ENCODE measurements around the gene UBE2O. TPM values are rescaled to one million over a fixed set of nuclear protein-coding genes. Genes with fewer than 3 reads are reported as not detected.

Gene UBE2O
- total RNA-seq, 2 experiments from 2014 or later = 26.5 to 28.9 TPM

- POLR2A ChIA-PET = no interaction called here
- H3K27me3 Mint-ChIP-seq = no peaks in the 10 kb centered on the region
- H3K27ac Mint-ChIP-seq = no peak overlapping the region
- no peak for DNase-seq
- CTCF ChIA-PET = interaction anchor here (0.6 to 10.2 kb wide), 10 partner anchors 8 to 189 kb away, joined by 3 to 51 read pairs (median 4); no protein-coding TSS in a partner anchor
- no peaks in the 10 kb centered on the region for H3K36me3 Mint-ChIP-seq (ENCODE audit: low read depth)
- H3K4me1 Mint-ChIP-seq = peaks cover 5% of the 10 kb centered on the region
- H3K4me3 Mint-ChIP-seq = no peak overlapping the region
- no peaks in the 10 kb centered on the region for H3K9me3 Mint-ChIP-seq
Observed at GRCh38 chr17:76411247-76411646, 41.7 kb downstream of the UBE2O start.

DNA sequence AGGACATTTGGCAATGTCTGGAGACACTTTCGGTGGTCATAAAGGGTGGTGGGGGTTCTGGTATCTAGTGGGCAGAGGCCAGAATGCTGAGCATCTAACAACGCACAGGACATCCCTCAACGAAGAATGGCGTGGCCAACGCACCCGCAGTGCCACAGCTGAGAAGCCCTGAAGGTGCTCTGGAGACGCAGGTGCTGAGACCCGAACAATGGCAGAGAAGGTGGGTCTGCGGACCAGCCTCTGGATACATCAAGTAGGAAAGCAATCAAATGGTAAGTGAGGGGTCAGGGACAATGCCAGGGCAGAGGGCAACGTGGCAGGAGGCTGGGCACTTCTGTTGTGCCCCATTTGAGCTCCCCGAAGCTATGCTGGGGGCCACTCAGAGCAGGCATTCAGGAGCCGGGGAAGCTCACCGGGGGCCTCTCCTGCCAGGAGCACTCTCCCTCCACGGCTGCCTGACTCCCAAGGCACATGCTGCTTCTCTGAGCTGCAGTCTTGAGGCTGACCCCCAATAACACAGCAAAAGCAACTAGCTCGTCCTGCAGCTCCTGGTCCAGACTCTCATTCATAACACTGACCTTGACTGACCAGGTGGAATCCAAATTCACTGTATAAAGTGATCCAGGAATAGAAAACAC lies 42.5 kb downstream of the UBE2O start:
- Mint-ChIP-seq H3K27me3 (no peaks in the 10 kb centered on the region), H3K4me1 (peaks cover 5% of the 10 kb centered on the region), H3K36me3 (ENCODE audit: low read depth) (no peaks in the 10 kb centered on the region), H3K27ac (no peak overlapping the region), H3K4me3 (no peak overlapping the region), H3K9me3 (no peaks in the 10 kb centered on the region)
- ChIA-PET POLR2A (no interaction called here), CTCF (interaction anchor here (1.0 to 10.2 kb wide), 8 partner anchors 9 to 213 kb away, joined by 3 to 51 read pairs (median 5); no protein-coding TSS in a partner anchor)
- no peak for DNase-seq

DNA sequence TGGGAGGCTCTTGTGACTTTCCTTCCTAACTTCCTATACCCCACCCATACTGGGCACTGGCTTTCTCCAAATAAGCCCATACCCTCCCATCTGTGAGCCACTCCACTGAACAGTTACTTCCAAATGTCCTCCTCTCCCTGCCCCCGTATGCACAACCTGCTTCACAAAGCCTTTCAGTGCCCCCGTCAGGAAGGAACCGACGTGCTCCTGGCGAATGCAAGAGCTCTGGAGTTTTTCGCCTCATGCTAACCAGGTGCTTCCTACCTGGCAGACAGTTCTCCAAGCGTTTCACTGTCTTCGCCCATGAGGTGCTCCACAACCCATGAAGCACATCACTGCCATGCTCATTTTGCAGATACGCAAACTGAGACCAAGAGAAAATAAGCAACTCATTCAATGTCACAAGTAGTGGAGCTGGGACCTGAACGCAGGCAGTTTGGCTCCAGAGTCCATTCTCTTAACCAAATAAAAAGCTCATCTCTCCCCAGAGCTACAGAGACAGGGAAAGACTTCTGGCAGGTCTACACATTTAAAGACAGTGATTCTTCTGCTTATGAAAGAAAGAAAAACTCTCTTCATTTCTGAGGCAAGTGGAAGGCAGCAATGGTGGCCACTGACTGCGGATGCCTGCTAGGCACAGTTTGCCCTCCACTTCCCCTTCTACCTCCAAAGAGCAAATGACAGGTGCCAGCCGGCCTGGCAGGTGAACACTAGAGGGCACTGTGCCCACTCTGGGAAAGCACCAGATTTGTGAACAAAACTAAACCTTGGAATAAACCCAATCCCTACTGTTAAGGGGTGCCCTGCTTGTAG lies 44.7 kb downstream of the UBE2O start:
- H3K4me3 Mint-ChIP-seq = no peak overlapping the region
- H3K4me1 Mint-ChIP-seq = peaks cover 5% of the 10 kb centered on the region
- H3K27ac Mint-ChIP-seq = no peak overlapping the region
- H3K9me3 Mint-ChIP-seq = no peaks in the 10 kb centered on the region
- DNase-seq = peak; percentile 74
- no peaks in the 10 kb centered on the region for H3K27me3 Mint-ChIP-seq
- ChIA-PET POLR2A (no interaction called here), CTCF (interaction anchor here (0.6 to 4.0 kb wide), 19 partner anchors 8 to 118 kb away, joined by 3 to 37 read pairs (median 4); partner anchors contain the start of genes RHBDF2 and UBE2O)
- H3K36me3 Mint-ChIP-seq (ENCODE audit: low read depth) = peaks cover 12% of the 10 kb centered on the region

GRCh38 chr17:76407509-76407908 lies 45.4 kb downstream of the UBE2O start:
- no peak for DNase-seq
- Mint-ChIP-seq H3K36me3 (ENCODE audit: low read depth) (peaks cover 17% of the 10 kb centered on the region), H3K4me3 (no peak overlapping the region), H3K27ac (no peak overlapping the region), H3K9me3 (no peaks in the 10 kb centered on the region), H3K4me1 (peaks cover 5% of the 10 kb centered on the region), H3K27me3 (no peaks in the 10 kb centered on the region)
- POLR2A ChIA-PET = no interaction called here
- CTCF ChIA-PET = interaction anchor here (0.9 to 4.0 kb wide), 4 partner anchors 17 to 108 kb away, joined by 3 to 37 read pairs (median 8); no protein-coding TSS in a partner anchor

GRCh38 chr17:76405967-76406647 lies 46.8 kb downstream of the UBE2O start:
- Mint-ChIP-seq H3K4me3 (no peak overlapping the region), H3K4me1 (peaks cover 5% of the 10 kb centered on the region), H3K27ac (no peak overlapping the region), H3K27me3 (no peaks in the 10 kb centered on the region), H3K36me3 (ENCODE audit: low read depth) (peaks cover 28% of the 10 kb centered on the region), H3K9me3 (no peaks in the 10 kb centered on the region)
- ChIA-PET CTCF (interaction anchor here (1.1 to 2.3 kb wide), 3 partner anchors 8 to 107 kb away, joined by 3 to 6 read pairs (median 4); no protein-coding TSS in a partner anchor), POLR2A (no interaction called here)
- no peak for DNase-seq

DNA sequence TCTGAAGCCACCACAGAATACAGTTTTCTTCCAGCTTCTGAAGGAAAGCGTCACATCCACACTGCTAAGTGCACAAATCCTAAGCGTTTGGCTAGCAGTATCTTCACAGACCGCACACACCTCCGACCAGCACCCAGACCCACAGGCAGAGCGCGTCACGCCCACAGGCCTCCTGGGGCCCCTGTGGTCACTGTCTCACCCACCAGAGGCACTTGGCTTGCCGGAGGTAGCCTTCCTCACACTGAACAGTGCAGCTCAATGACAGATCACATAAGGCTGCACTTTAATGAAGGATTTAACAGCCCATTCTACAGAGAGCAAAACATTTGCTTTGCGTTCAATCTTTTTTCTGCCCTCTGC lies 47.4 kb downstream of the UBE2O start:
- Mint-ChIP-seq H3K4me3 (no peak overlapping the region), H3K27ac (no peak overlapping the region), H3K36me3 (ENCODE audit: low read depth) (peaks cover 33% of the 10 kb centered on the region), H3K27me3 (no peaks in the 10 kb centered on the region), H3K4me1 (peaks cover 5% of the 10 kb centered on the region), H3K9me3 (no peaks in the 10 kb centered on the region)
- CTCF ChIA-PET = interaction anchor here (0.6 to 2.3 kb wide), 4 partner anchors 8 to 106 kb away, joined by 3 to 6 read pairs (median 4); no protein-coding TSS in a partner anchor
- no peak for DNase-seq
- POLR2A ChIA-PET = no interaction called here

DNA sequence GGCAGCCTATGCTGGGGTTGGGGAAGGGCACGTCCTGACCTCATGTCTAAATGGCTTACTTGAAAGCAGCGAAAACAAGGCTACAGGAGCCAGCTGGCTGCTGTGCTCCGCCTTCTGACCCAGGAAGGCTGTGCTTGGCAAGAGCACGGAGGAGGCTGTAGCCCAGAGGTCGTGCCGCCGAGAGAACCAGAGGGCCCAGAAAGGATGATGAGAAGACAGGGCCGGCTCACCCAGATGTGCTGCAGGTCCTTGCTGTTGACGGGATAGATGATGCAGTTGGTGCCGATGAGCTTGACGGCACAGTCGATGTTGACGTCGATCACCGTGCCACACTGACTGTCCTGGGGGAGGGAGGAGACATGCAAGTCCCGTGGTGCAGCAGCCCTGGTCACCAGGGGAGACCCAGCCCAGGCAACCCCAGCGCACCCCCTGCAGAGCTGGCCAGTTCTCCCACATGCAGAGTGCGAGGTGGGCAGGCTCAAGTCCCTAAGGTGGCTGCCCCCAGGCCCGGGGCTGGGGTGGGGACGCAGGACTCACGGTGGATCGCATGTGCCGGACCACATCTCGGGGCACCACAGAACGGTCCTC lies 47.9 kb downstream of the UBE2O start:
- Mint-ChIP-seq H3K4me3 (no peak overlapping the region), H3K36me3 (ENCODE audit: low read depth) (peaks cover 36% of the 10 kb centered on the region), H3K9me3 (no peaks in the 10 kb centered on the region), H3K4me1 (peaks cover 5% of the 10 kb centered on the region), H3K27me3 (no peaks in the 10 kb centered on the region), H3K27ac (no peak overlapping the region)
- DNase-seq = no peak
- ChIA-PET CTCF (interaction anchor here (0.6 to 2.3 kb wide), 4 partner anchors 9 to 106 kb away, joined by 3 to 6 read pairs (median 4); no protein-coding TSS in a partner anchor), POLR2A (no interaction called here)

GRCh38 chr17:76404256-76404655 lies 48.7 kb downstream of the UBE2O start:
- peaks cover 42% of the 10 kb centered on the region for H3K36me3 Mint-ChIP-seq (ENCODE audit: low read depth)
- H3K4me1 Mint-ChIP-seq = peaks cover 5% of the 10 kb centered on the region
- CTCF ChIA-PET = interaction anchor here (2.3 kb wide), 1 partner anchor 105 kb away, joined by 6 read pairs; no protein-coding TSS in a partner anchor
- DNase-seq = no peak
- H3K27me3 Mint-ChIP-seq = no peaks in the 10 kb centered on the region
- no peak overlapping the region for H3K27ac Mint-ChIP-seq
- no peak overlapping the region for H3K4me3 Mint-ChIP-seq
- POLR2A ChIA-PET = no interaction called here
- H3K9me3 Mint-ChIP-seq = no peaks in the 10 kb centered on the region

- H3K27me3 Mint-ChIP-seq = no peaks in the 10 kb centered on the region
- no peak overlapping the region for H3K27ac Mint-ChIP-seq
- POLR2A ChIA-PET = no interaction called here
- DNase-seq = no peak
- peaks cover 55% of the 10 kb centered on the region for H3K36me3 Mint-ChIP-seq (ENCODE audit: low read depth)
- no peaks in the 10 kb centered on the region for H3K9me3 Mint-ChIP-seq
- H3K4me1 Mint-ChIP-seq = peaks cover under 1% of the 10 kb centered on the region
- no peak overlapping the region for H3K4me3 Mint-ChIP-seq
- CTCF ChIA-PET = interaction anchor here (1.8 kb wide), 1 partner anchor 9 kb away, joined by 5 read pairs; no protein-coding TSS in a partner anchor
Observed at GRCh38 chr17:76402711-76403110, 50.2 kb downstream of the UBE2O start.

GRCh38 chr17:76399175-76400172 lies 53.5 kb downstream of the UBE2O start:
- H3K27ac Mint-ChIP-seq = no peak overlapping the region
- H3K27me3 Mint-ChIP-seq = no peaks in the 10 kb centered on the region
- H3K9me3 Mint-ChIP-seq = no peaks in the 10 kb centered on the region
- POLR2A ChIA-PET = interaction anchor here (3.5 kb wide), 1 partner anchor 14 kb away, joined by 22 read pairs; the partner anchor contains the start of gene SPHK1
- DNase-seq = no peak
- H3K4me3 Mint-ChIP-seq = no peak overlapping the region
- CTCF ChIA-PET = interaction anchor here (0.7 to 4.3 kb wide), 13 partner anchors 9 to 374 kb away, joined by 3 to 111 read pairs (median 11); partner anchors contain the start of genes PRPSAP1, RHBDF2 and SPHK1
- H3K36me3 Mint-ChIP-seq (ENCODE audit: low read depth) = peaks cover 57% of the 10 kb centered on the region
- H3K4me1 Mint-ChIP-seq = no peaks in the 10 kb centered on the region

DNA sequence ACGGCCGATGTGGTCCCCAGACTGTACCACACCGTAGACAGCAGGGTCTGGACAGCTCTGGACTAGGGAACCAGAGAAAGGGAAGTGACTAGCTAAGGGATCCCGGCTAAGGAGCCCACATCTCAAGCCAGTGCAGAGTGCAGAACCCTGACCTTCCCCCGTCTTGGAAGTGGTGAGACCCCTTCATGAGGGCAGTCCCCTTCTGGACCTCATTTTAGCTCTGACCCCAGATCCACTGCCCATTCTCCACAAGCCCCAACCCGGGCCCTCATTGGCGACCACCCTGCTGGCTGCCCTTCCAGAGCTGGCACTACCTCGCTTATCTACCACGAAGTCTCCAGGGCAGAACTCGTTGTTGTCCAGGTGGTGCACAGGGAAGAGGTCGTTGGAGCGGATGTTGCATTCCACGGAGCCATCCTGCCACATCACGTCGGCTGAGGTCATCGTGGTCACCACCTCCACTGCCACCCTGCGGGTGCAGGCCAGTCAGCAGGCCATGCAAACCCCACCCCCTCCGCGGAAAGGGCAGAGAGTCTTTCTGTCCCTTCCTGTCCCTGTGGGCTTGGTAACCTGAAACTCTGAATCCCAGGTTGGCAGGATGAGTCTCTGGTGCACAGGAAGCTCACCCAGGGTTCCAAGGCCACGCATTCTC lies 54.3 kb downstream of the UBE2O start:
- Mint-ChIP-seq H3K27ac (no peak overlapping the region), H3K4me3 (no peak overlapping the region), H3K36me3 (ENCODE audit: low read depth) (peaks cover 53% of the 10 kb centered on the region), H3K4me1 (no peaks in the 10 kb centered on the region), H3K27me3 (no peaks in the 10 kb centered on the region), H3K9me3 (no peaks in the 10 kb centered on the region)
- no peak for DNase-seq
- POLR2A ChIA-PET = interaction anchor here (1.2 to 3.5 kb wide), 3 partner anchors 13 to 96 kb away, joined by 3 to 22 read pairs (median 7); partner anchors contain the start of genes PRPSAP1 and SPHK1
- CTCF ChIA-PET = interaction anchor here (0.7 to 4.3 kb wide), 33 partner anchors 10 to 387 kb away, joined by 3 to 111 read pairs (median 6); partner anchors contain the start of genes EXOC7, PRPSAP1, QRICH2 and RHBDF2

Measured in activated CD4-positive, alpha-beta memory T cell treated with anti-CD3 and anti-CD28 coated beads, Interleukin-2, amount 10 ng/mL, durations not matched to agents 7 days and 5 days (primary cell).